Spleen (tissue), 7 donors: ENCODE results near the gene BLOC1S1.

ENCODE experiments used
- POLR2A ChIP-seq, 3 donors: fragments of 450-650 bp; IDR thresholded peaks; one replicate each; pipeline ENCODE4 v1.5.1; 2017; ENCODE audit warnings: antibody characterized with exemption in 3 of 3, mild to moderate bottlenecking in 1 of 3
- POLR2AphosphoS5 ChIP-seq, 3 donors: sonication (generic); formaldehyde crosslinking; IDR thresholded peaks; one replicate each; pipeline ENCODE4 v1.5.1; 2017; ENCODE audit warnings: antibody characterized with exemption in 3 of 3
- TF ChIP-seq, protein P1 (sequence below), 11 experiments: fragments of 200-600 bp in 7 of 11; fragments of 450-650 bp in 4 of 11; sonication (generic) in 4 of 11; IDR thresholded peaks in 8 of 11; conservative IDR thresholded peaks in 3 of 11; 1 replicate in 7 of 11; 2 replicates in 4 of 11; pipeline versions ENCODE4 v1.4.0 to v1.8.0; 2016 to 2021; ENCODE audit warnings: antibody characterized with exemption in 11 of 11, inconsistent platforms in 4 of 11, mild to moderate bottlenecking in 1 of 11
- donor health status: DM: no; HTN: no; CAD: no; lungs with moderate emphysema.
- donor health status: DM: no; HTN: no; CAD: no.
- donor health status: DM: no; HTN: no; CAD: no.

DNA sequence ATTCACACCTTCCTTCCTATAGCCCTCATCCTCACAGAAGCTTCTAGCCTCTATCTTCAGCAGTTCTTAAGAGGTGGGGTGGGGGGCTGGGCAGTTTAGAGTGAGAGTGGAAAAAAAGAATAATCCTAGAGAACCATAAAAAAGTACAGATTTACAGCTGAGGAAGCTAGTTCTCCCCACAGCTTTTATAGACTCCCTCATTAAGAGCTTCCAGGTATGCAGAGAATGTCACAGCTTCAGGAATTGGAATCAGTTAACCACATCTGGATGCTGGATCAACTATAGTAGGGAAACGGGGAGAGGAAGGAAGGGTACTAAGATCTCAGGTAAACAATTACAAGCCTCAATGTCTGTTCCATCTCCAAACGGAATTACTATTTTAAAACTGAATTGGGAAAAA, 39.4 kb downstream of the BLOC1S1 start:
- no peak for TF ChIP-seq POLR2AphosphoS5 (IDR thresholded peaks at IDR 0.05)
- TF ChIP-seq, protein P1, sequence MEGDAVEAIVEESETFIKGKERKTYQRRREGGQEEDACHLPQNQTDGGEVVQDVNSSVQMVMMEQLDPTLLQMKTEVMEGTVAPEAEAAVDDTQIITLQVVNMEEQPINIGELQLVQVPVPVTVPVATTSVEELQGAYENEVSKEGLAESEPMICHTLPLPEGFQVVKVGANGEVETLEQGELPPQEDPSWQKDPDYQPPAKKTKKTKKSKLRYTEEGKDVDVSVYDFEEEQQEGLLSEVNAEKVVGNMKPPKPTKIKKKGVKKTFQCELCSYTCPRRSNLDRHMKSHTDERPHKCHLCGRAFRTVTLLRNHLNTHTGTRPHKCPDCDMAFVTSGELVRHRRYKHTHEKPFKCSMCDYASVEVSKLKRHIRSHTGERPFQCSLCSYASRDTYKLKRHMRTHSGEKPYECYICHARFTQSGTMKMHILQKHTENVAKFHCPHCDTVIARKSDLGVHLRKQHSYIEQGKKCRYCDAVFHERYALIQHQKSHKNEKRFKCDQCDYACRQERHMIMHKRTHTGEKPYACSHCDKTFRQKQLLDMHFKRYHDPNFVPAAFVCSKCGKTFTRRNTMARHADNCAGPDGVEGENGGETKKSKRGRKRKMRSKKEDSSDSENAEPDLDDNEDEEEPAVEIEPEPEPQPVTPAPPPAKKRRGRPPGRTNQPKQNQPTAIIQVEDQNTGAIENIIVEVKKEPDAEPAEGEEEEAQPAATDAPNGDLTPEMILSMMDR (IDR thresholded peaks at IDR 0.05 in 8 of 11, conservative IDR thresholded peaks at IDR 0.05 in 3 of 11) = no peak
- TF ChIP-seq POLR2A (IDR thresholded peaks at IDR 0.05) = no peak
